HepG2 (cell line): ENCODE results near the gene BPIFB6. TPM values are rescaled to one million over a fixed set of nuclear protein-coding genes. Genes with fewer than 3 reads are reported as not detected.

Experiments
- AHR ChIP-seq: IDR thresholded peaks from 2 replicates; pipeline ENCODE4 v1.6.1; 2018; ENCODE audit warnings: missing genetic modification reagents, missing compliant biosample characterization
- ETS1 ChIP-seq: sonication (generic); formaldehyde crosslinking; IDR thresholded peaks from 2 replicates; pipeline ENCODE4 v1.4.0; 2020; ENCODE audit warnings: missing genetic modification reagents
- FOXA3 ChIP-seq: IDR thresholded peaks from 2 replicates; pipeline ENCODE4 v1.6.1; 2016; ENCODE audit warnings: missing genetic modification reagents, missing compliant biosample characterization
- HINFP ChIP-seq: sonication (generic); formaldehyde crosslinking; IDR thresholded peaks from 2 replicates; pipeline ENCODE4 v1.4.0; 2020; ENCODE audit warnings: low read depth, mild to moderate bottlenecking, missing genetic modification reagents
- HNRNPH1 ChIP-seq: fragments of 200-400 bp; formaldehyde crosslinking; optimal IDR thresholded peaks from 2 replicates; pipeline ENCODE3; 2017; ENCODE audit warnings: mild to moderate bottlenecking, low read depth, low read length
- HOXD1 ChIP-seq: sonication (generic); formaldehyde crosslinking; IDR thresholded peaks from 2 replicates; pipeline ENCODE4 v1.5.0; 2020; ENCODE audit warnings: missing genetic modification reagents
- KDM2A ChIP-seq: sonication (generic); formaldehyde crosslinking; IDR thresholded peaks from 2 replicates; pipeline ENCODE4 v1.4.0; 2020; ENCODE audit warnings: low read depth, missing genetic modification reagents, borderline replicate concordance
- NFYB ChIP-seq: sonication (generic); formaldehyde crosslinking; IDR thresholded peaks from 2 replicates; pipeline ENCODE4 v1.4.0; 2020; ENCODE audit warnings: missing genetic modification reagents
- PHB2 ChIP-seq: fragments of 450-650 bp; IDR thresholded peaks from 2 replicates; pipeline ENCODE4 v1.6.1; 2018; ENCODE audit not compliant: partially characterized antibody
- RAD51 ChIP-seq: fragments of 450-650 bp; IDR thresholded peaks from 2 replicates; pipeline ENCODE4 v1.6.1; 2016; ENCODE audit warnings: borderline replicate concordance
- RBFOX2 ChIP-seq: fragments of 200-400 bp; formaldehyde crosslinking; IDR thresholded peaks from 2 replicates; pipeline ENCODE4 v1.6.1; 2017; ENCODE audit warnings: low read depth, mild to moderate bottlenecking, low read length
- SIN3B ChIP-seq: fragments of 150-350 bp; IDR thresholded peaks from 2 replicates; pipeline ENCODE4 v1.6.1; 2014; ENCODE audit warnings: low read length
- SP140L ChIP-seq: sonication (generic); formaldehyde crosslinking; IDR thresholded peaks from 2 replicates; pipeline ENCODE4 v1.4.0; 2020; ENCODE audit warnings: missing genetic modification reagents, borderline replicate concordance
- SRF ChIP-seq: IDR thresholded peaks from 2 replicates; pipeline ENCODE4 v1.6.1; 2011; ENCODE audit warnings: mild to moderate bottlenecking, low read depth, low read length, moderate library complexity
- SSRP1 ChIP-seq: IDR thresholded peaks from 2 replicates; pipeline ENCODE4 v1.6.1; 2016; ENCODE audit warnings: control low read depth
- ZNF121 ChIP-seq: sonication (generic); formaldehyde crosslinking; IDR thresholded peaks from 2 replicates; pipeline ENCODE4 v1.5.0; 2020; ENCODE audit warnings: mild to moderate bottlenecking, missing genetic modification reagents
- ZNF251 ChIP-seq: sonication (generic); formaldehyde crosslinking; IDR thresholded peaks from 2 replicates; pipeline ENCODE4 v1.9.0; 2021; ENCODE audit warnings: mild to moderate bottlenecking, missing genetic modification reagents
- ZNF343 ChIP-seq: sonication (generic); formaldehyde crosslinking; IDR thresholded peaks from 2 replicates; pipeline ENCODE4 v1.4.0; 2020; ENCODE audit warnings: mild to moderate bottlenecking, missing genetic modification reagents
- ZNF512B ChIP-seq: sonication (generic); formaldehyde crosslinking; IDR thresholded peaks from 2 replicates; pipeline ENCODE4 v1.5.1; 2020; ENCODE audit warnings: missing genetic modification reagents, mild to moderate bottlenecking, borderline replicate concordance
- ZNF562 ChIP-seq: sonication (generic); formaldehyde crosslinking; IDR thresholded peaks from 2 replicates; pipeline ENCODE4 v1.8.0; 2022; ENCODE audit warnings: missing genetic modification reagents, borderline replicate concordance
- ZNF720 ChIP-seq: sonication (generic); formaldehyde crosslinking; IDR thresholded peaks from 2 replicates; pipeline ENCODE4 v1.4.0; 2020; ENCODE audit warnings: missing genetic modification reagents
- ZNF747 ChIP-seq: sonication (generic); formaldehyde crosslinking; IDR thresholded peaks from 2 replicates; pipeline ENCODE4 v1.8.1; 2023; ENCODE audit warnings: missing genetic modification reagents, mild to moderate bottlenecking, borderline replicate concordance
- polyA plus RNA-seq, 8 experiments: library from polyadenylated mRNA; depleted of rRNA in 3 of 8; stranded (reverse) in 7 of 8; unstranded in 1 of 8; fragments of >200 nt; fragmentation: Illumina TruSeq in 4 of 8; extraction: Trizol in 4 of 8; gene quantifications; 2 replicates each; pipeline versions ENCODE4 v1.2.1 to v1.2.3, GENCODE V29; 2011 to 2016; ENCODE audit warnings: low read depth in 4 of 8, missing spikeins in 1 of 8, mixed read lengths in 1 of 8; ENCODE audit not compliant: insufficient read depth in 1 of 8
- total RNA-seq, 5 experiments: library from RNA; depleted of rRNA; stranded (reverse); fragments of >200 nt; fragmentation: Illumina TruSeq; extraction: Trizol; gene quantifications; 2 replicates each; pipeline ENCODE4 v1.2.3, GENCODE V29; 2016; ENCODE audit warnings: low read depth in 1 of 5
- TF ChIP-seq, protein P1 (sequence below): sonication (generic); formaldehyde crosslinking; IDR thresholded peaks from 2 replicates; pipeline ENCODE4 v1.4.0; 2020; ENCODE audit warnings: mild to moderate bottlenecking, missing genetic modification reagents, borderline replicate concordance
- TF ChIP-seq, protein P2 (sequence below): sonication (generic); formaldehyde crosslinking; IDR thresholded peaks from 2 replicates; pipeline ENCODE4 v1.4.0; 2020; ENCODE audit warnings: mild to moderate bottlenecking, missing genetic modification reagents

BPIFB6 gene
- total and polyA plus RNA-seq, 2 of the 13 experiments (the other 11 are each of a cell fraction or from before 2014, with no cell fraction given), result 0.13 to 1.7 TPM

DNA sequence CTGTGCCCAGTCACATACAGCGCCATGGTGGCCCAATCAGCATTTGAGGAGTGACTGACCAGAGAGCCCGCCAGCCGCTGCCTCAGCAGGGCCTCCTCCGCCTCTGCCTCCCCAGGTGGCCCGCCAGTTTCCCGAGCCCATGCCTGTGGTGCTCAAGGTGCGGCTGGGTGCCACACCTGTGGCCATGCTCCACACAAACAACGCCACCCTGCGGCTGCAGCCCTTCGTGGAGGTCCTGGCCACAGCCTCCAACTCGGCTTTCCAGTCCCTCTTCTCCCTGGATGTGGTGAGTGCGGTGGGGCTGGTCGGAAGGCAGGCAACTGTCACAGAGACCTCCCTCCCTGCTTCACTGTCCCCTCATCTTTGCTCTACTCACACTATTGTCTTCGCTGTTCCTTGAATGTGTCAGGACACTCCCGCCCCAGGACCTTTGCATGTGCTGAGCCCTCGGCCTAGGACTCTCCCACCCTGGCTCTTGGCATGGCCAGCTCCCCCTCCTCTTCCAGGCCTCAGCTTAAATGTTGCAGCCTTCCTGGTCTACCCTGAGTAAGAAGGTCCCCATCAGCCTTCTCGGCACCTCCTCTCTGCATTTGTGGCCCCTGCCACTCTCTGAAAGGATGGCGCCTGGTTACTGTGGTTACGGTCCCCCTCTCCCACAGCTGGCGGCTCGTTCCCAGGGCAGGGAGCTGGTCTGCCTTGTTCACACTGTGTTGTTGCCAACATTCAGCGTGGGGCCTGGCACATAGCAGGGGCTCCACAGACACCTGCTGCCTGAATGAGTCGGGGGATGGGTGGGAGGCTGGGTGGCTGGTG, 11.8 kb upstream of the BPIFB6 start (continued):
- no peak for TF ChIP-seq PHB2
- no peak for TF ChIP-seq NFYB (CRISPR knock-in tag)
- no peak; the same call in 1 of the 2 replicates for TF ChIP-seq ZNF720 (CRISPR knock-in tag)
- no peak for TF ChIP-seq ZNF747 (CRISPR knock-in tag)
- TF ChIP-seq, protein P1, sequence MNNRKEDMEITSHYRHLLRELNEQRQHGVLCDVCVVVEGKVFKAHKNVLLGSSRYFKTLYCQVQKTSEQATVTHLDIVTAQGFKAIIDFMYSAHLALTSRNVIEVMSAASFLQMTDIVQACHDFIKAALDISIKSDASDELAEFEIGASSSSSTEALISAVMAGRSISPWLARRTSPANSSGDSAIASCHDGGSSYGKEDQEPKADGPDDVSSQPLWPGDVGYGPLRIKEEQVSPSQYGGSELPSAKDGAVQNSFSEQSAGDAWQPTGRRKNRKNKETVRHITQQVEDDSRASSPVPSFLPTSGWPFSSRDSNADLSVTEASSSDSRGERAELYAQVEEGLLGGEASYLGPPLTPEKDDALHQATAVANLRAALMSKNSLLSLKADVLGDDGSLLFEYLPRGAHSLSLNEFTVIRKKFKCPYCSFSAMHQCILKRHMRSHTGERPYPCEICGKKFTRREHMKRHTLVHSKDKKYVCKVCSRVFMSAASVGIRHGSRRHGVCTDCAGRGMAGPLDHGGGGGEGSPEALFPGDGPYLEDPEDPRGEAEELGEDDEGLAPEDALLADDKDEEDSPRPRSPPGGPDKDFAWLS (CRISPR knock-in tag), result no peak
- TF ChIP-seq SRF, result no peak
- TF ChIP-seq ZNF343 (CRISPR knock-in tag), result no peak
- no peak for TF ChIP-seq AHR
- TF ChIP-seq ZNF512B (CRISPR knock-in tag), result no peak
- TF ChIP-seq SP140L (CRISPR knock-in tag), result no peak
- TF ChIP-seq, protein P2, sequence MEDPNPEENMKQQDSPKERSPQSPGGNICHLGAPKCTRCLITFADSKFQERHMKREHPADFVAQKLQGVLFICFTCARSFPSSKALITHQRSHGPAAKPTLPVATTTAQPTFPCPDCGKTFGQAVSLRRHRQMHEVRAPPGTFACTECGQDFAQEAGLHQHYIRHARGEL (CRISPR knock-in tag), result no peak
- peak; percentile 93 for TF ChIP-seq RBFOX2
- TF ChIP-seq ZNF251 (CRISPR knock-in tag), result no peak
- TF ChIP-seq ZNF562, result no peak
- no peak for TF ChIP-seq SIN3B
- no peak for TF ChIP-seq HNRNPH1
- 0 out of 2 replicates have a peak, but pooled peaks have one; percentile 0 for TF ChIP-seq KDM2A (CRISPR knock-in tag)
- no peak for TF ChIP-seq SSRP1 (CRISPR knock-in tag)
- TF ChIP-seq HOXD1 (CRISPR knock-in tag), result no peak
- no peak for TF ChIP-seq RAD51
- no peak for TF ChIP-seq ETS1
- no peak for TF ChIP-seq ZNF121 (CRISPR knock-in tag)
- TF ChIP-seq HINFP (CRISPR knock-in tag), result no peak
- TF ChIP-seq FOXA3 (CRISPR knock-in tag), result no peak
